ENCODE results near the gene PKHD1.

DNA sequence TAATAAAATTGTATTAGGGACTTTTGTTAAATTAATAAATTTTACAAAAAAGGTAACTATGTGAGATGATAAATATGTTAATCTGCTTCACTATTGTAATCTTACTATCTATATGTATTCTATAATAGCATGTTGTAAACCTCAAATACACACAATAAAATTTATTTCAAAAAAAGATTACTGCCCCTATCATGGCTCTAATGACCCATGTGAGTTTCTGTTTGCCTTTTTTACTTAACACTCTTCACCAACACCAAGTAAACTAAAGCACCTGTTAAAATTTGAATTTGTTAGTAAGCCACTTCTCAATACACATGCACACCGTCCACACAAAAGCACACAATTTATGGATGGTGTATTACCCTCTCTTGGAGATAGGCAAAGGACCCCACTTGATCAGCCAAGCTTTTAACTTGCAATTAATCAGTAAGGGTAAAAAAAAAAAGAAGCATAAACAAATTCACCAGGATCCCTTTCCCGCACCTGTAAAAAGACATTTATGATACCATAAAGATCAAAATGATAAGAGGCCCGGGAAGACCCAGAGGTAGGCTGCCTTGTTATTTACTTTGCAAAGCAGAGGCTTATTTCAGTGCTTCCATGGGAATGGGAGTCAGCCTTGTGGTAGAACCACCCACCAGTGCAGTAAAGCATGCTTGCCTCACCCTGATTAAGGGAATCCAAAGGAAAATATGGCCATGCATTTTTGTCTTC lies 28.6 kb upstream of the PKHD1 start:
- TF ChIP-seq, protein P1, sequence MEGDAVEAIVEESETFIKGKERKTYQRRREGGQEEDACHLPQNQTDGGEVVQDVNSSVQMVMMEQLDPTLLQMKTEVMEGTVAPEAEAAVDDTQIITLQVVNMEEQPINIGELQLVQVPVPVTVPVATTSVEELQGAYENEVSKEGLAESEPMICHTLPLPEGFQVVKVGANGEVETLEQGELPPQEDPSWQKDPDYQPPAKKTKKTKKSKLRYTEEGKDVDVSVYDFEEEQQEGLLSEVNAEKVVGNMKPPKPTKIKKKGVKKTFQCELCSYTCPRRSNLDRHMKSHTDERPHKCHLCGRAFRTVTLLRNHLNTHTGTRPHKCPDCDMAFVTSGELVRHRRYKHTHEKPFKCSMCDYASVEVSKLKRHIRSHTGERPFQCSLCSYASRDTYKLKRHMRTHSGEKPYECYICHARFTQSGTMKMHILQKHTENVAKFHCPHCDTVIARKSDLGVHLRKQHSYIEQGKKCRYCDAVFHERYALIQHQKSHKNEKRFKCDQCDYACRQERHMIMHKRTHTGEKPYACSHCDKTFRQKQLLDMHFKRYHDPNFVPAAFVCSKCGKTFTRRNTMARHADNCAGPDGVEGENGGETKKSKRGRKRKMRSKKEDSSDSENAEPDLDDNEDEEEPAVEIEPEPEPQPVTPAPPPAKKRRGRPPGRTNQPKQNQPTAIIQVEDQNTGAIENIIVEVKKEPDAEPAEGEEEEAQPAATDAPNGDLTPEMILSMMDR (IDR thresholded peaks at IDR 0.05) = no peak
- no peak for TF ChIP-seq POLR2A (IDR thresholded peaks at IDR 0.05)

All from heart left ventricle (tissue), 13 donors.